Glomerular endothelial cell (primary cell): Measurements from ENCODE around the gene LTBP1. TPM values are rescaled to one million over a fixed set of nuclear protein-coding genes. Genes with fewer than 3 reads are reported as not detected.
"Not testable (repeated sequence)": the region's sequence is repeated elsewhere in the genome, so short reads cannot be mapped to it uniquely, and the experiment has no call there.

Experiments used
- DNase-seq: peaks from one replicate; pipeline ENCODE4 v3.0.0-alpha.2; 2011; ENCODE audit warnings: low read depth, low spot score; ENCODE audit errors: extremely low read depth
- total RNA-seq: library from RNA; depleted of rRNA; stranded (reverse); fragments of >200 nt; gene quantifications from 2 replicates; pipeline ENCODE4 v1.2.3, GENCODE V29; 2015

Gene LTBP1
- total RNA-seq, 1 donor from 2014 or later: 63.4 TPM

DNA sequence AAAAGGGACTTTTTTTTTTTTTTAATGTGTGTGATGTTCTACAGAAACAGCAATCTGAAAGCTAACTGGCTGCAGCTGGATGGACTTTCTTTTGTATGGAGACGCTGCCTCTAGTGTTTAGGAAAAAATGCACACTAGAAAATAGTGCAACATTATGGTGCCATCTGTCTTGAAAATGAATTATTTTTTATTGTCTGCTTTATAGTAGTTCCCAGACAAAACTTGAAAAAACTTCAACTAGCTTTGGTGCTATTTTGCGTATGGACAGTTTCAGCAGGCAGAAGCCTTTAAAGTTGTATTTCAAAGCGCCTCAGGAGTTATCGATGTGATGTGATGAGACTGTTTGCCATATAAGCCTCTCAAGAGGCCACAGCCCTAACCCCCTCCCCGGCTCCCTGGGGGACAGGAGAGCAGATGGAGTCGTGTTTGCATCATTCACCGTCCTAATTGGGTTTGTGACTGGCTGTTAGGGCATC lies 86.9 kb downstream of the LTBP1 start:
- DNase-seq: no peak

DNA sequence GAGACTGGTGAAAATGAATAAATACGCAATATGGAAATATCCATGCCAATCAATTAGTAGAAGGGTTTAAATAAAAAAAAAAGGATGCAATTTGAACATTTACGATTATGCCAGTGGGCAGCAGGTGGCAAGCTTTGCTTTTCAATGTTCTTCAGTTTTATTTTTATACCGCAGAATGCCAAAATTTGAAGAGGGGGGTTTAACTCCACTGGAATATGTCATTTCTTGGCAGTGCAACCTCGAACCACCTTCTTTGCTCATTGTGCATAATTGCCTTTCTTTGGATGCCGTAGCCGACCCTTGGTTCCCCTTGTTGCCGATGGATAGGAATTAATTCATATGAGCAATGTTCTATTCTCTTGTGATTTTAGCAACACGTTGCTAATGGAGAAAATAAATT lies 88.0 kb downstream of the LTBP1 start:
- no peak for DNase-seq

DNA sequence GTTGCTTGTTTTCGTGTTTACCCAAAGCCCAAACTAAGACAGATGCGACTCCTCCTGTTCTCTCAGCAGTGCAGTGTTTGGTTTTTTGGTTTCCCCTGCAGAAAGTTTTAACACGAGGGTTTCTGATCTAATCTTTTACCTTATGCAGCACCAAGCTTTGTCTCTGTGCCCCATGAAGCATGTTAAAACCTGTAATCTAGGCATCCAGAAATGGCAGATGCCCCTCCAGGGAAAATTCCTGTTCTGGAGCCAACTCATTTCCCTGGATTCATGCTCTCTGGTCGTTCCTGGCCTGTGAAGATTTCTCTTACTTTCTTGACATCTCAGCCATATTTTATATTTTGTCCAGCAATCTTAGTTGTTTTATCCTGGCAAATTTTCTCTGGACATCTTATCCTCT lies 91.5 kb downstream of the LTBP1 start:
- DNase-seq: no peak

DNA sequence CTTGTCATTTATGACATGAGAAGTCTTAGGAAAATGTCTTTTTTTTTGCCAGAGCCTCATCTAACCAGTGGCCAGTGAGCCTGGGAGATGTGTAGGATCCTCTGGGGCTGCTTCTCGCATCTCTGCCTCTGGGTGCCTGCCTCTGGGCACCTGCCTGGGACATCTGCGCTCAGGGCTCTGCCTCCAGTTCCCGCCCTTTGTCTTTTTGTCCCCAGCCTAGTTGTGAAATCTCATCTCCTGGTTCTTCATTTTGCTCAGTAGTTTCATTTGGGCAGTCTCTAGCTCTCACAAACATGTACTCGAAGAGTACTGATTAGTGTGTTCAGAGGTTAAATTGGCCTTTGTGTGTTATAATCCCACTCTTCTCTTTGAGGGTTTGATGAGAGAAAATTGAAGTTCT lies 92.0 kb downstream of the LTBP1 start:
- no peak for DNase-seq

DNA sequence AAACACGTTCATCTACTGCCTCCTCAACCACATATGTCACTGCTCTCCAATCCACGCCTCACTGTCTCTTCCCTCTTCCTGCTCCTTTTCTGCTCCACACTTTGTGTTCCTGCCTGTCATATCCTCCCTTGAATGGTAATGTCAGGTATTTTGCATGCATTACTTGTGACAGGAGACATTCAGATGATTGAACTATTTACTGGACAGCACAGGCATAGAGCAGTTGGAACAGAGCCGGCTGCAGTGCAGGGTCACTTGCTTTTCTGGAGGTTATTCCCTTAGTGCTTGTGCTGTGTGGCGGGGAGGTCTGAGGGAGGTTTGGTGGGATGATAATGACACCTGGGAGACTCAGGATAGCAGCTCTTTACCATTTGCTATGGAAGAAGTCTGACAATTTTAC lies 93.8 kb downstream of the LTBP1 start:
- DNase-seq: no peak

DNA sequence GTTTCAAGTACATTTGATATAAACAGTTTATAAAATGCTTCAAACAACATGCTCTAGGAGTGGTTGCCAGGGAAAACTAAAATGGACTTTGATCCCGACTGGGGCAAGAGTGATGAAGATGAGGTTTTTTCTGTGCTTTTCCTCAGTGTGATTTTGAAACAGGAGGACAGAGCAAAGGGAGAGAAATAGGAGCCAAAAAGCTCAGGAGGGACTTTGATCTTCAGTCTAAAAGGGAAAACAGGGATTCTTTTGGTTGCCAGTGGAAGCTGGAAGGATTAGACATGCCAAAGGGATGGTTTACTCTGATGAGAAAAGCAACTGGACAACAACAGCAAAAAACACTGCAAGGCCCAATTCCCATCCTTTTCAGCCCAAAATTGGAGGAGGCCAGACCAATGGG lies 95.5 kb downstream of the LTBP1 start:
- no peak for DNase-seq

DNA sequence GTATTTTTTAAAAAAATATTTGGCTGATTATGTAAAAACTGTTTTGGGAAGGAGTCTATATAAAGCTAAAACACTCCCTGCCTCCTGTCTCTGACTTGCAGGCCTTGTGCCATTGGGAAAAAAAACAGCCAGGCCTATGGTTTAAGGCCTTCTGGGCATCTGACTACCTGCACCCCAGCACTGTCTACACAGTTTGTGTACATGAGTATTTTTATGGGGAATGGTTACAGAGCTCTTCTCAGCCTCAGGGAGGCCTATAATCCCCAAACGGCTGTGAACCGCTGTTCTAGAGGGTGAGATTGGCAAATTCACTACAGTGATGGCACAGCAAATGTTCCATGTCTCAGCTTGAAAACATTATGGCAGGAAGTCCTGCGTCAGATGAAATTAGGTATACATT lies 96.1 kb downstream of the LTBP1 start:
- no peak for DNase-seq

DNA sequence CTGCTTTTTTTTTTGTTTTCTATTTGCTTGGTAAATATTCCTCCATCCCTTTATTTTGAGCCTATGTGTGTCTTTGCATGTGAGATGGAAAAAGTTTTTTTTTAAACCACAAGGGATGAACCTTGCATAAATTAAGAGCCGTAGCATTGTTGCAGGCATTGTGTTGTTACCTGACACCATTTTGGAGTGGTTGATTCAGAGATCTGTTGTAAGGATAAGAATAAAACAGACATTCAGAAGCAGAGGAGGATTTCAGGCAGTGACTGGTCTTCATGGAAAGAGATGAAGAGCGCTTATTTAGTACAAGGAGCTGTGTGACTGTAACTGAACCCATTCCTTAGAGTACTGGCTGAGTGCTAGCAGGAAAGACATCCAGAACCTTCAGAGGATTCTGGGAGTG lies 101.2 kb downstream of the LTBP1 start:
- no peak for DNase-seq

DNA sequence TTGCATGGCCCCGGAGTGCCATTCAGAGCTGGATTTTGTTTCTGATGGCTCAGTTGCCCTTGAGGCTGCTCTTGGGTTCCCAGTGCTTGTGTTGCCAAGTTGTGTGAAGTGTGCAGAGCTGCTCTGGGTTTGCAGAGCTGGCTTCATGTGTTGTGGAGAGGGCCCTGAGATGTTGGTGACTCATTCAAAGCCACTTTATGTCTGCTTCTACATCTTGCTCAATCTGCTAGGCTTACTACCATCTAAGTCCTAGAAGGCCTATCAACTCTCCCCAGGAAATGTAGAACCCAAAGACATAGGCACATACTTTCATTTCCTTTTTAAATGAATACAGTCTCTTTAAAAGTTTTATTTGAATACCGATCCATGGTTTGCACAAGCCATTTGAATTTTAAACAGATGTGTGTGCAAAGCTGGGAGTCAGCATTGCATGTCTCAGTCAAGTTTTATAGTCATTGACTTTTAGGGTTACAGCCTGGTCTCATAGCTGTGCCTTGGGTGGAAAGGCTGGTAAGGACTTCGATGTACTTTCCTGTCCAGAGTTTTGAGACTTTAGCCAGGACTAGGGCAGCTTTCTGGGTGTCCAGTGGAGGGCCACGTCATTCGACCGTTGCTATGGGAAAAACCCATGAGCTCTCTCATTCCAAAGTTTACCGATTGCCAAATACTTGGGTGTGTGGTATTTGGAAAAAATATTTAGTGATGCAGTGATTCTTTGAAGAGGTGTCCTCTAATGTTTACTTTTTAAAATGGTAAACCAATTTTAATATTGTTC lies 105.0 kb downstream of the LTBP1 start:
- no peak for DNase-seq

DNA sequence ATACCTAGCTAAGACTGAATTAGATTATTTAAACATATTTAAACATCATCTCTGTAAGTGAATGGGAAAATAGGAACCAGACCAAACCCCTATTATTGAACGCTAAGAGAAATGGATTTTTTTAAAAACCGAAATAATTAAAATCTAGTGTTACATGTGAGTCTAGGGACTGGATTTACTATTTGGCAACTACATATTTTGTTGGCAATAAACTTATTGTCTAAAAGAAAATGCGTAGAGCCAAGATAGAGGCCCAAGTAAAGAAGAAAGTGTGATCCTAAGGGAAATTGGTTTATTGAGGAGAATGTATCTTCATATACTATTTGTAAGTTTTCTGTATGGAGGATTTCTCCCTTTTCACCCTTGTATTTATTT lies 105.6 kb downstream of the LTBP1 start:
- no peak for DNase-seq

DNA sequence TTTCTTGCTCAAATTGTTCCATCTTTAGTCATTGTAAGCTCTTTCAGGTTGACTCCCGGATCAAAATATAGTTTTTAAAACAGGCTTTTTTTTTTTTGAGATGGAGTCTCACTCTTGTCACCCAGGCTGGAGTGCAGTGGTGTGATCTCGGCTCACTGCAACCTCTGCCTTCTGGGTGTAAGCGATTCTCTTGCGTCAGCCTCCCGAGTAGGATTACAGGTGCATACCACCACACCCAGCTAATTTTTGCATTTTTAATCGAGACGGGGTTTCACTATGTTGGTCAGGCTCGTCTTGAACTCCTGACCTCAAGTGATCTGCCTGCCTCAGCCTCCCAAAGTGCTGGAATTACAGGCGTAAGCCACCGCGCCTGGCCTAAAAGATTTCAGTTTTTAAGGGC lies 106.0 kb downstream of the LTBP1 start:
- not testable (repeated sequence) for DNase-seq

DNA sequence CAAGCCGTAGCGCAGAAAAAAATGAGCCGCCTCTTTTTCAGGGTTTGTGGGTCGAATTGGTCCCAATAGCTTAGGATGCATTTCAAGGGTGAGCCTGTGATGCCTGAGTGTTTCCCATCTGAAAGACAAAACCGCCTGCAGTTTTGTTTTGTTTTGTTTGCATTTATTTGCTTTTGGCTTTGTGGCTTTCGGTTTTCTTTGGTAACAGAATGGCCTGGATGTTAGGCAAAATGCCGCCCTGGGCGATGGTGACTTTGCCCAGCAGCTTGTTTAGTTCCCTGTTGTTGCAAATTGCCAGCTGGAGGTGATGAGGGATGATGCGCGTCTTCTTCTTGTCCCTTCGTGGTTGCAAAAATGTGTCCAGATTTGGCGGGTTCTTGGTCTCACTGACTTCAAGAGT lies 109.4 kb downstream of the LTBP1 start:
- DNase-seq: no peak

DNA sequence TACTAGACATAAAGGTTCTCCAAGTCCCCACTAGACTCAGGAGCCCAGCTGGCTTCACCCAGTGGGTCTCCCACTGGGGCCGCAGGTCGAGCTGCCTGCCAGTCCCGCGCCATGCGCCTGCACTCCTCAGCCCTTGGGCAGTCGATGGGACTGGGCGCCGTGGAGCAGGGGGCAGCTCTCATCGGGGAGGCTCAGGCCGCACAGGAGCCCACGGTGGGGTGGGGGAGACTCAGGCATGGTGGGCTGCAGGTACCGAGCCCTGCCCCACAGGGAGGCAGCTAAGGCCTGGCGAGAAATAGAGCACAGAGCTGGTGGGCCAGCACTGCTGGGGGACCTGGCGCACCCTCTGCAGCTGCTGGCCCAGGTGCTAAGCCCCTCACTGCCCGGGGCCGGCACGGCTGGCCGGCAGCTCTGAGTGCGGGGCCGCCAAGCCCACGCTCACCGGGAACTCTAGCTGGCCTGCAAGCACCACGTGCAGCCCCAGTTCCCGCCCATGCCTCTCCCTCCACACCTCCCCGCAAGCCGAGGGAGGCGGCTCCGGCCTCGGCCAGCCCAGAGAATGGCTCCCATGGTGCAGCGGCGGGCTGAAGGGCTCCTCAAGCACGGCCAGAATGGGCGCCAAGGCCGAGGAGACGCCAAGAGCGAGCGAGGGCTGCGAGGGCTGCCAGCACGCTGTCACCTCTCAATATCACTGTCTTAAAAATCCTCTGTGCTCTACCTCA lies 110.7 kb downstream of the LTBP1 start:
- DNase-seq: not testable (repeated sequence)

DNA sequence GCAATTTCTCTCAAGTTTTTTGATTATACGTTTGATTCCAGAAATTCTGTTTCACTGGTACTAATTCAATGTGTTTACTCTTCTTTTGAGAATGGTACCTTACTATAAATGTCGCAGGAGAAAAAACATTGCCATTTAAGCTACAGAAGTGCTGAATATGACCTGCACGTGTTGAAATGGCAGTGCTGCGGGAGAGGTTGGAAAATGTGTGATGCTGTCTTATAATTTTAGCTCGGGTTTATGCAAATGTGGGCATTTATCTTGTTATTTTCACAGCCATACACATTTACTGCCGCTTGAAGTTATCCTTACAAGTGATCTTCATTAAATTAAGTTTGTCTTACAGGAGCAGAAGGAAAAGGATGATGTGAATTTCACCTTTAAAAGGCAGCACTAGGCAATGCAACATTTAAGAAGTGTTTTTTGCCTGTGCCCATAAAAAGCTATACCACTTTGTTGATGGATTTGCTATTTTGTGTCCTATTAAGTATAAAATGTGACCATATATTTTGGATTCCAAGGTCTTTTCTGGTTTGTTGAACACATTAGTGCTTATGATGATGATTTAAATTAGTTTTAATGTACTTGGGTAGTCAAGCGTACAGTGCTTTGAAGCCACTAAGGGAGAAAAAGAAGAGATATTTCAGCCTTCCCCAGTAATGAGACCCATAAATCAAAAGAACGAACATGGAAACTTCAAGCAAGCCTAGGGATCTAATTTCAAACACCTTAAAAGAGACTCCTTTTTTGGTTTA lies 112.1 kb downstream of the LTBP1 start:
- DNase-seq: no peak

DNA sequence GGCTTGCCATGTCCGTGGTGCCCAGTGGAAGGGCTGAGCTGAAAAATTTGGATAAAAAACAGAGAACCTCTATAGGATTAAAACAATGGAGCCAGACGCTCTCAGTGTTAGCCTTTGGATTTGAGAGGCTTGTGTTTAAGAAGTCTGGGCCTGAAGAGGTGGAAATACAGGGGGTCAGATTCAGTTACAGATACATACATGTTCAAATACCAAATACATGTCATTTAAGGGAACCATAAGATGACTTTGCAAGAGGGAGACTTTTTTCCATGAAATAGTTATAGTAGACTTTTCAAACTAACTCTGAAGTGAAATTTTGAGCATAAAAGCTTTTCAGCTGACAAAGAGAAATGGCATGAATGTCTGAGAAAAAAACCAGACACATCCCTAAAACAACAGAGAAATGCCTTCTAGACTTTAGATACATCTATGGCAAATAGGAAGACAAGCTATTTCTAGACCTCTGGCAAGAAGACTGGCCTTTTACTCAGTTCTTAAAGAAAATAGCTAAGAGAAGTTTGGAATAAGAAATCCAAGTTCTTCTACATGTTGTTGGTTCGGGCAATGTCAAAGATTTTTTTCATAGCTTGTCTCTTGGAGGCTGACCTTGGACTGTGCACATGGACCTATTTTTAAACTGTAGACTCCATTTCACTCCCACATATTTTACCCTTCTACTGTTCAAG lies 112.9 kb downstream of the LTBP1 start:
- no peak for DNase-seq

DNA sequence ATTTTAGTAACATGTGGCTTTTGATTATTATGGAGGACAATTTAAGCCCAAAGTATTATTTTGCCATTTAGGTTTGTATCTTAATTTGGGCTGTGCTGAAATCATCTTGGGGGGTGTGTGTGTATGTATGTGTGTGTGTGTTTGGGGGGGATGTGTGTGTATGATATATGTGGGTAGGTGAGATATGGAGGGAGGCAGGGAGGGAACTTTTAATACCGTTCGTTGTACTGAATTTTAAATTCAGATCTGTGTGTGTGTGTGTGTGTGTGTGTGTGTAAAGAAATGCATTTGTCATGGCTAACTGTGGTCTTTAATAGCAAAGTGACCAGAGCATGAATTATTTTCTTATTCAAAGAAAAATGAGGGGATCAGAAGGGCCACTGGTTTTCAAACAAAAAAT lies 113.7 kb downstream of the LTBP1 start:
- DNase-seq: no peak

DNA sequence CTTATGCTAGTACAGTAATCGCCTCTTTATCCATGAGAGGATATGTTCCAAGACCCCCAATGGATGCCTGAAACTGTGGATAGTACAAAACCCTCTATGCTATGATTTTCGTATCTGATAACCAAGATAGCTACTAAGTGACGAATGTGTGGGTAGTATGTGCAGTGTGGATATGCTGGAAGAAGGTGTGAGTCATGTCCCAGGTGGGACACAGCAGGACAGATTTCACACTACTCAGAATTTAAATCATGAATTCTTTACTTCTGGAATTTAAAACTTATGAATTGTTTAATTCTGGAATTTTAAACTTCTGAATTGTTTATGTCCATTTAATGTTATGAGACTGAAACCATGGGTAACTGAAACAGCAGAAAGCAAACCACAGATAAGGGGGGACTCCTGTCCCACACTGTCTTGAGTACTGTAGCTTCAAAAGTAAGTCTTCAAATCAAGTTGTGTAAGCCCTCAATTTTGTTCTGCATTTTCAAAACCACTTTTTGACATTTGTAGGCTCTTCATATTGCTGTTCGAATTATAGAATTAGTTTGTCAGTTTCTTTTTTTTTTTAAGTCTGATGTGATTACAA lies 116.0 kb downstream of the LTBP1 start:
- no peak for DNase-seq

DNA sequence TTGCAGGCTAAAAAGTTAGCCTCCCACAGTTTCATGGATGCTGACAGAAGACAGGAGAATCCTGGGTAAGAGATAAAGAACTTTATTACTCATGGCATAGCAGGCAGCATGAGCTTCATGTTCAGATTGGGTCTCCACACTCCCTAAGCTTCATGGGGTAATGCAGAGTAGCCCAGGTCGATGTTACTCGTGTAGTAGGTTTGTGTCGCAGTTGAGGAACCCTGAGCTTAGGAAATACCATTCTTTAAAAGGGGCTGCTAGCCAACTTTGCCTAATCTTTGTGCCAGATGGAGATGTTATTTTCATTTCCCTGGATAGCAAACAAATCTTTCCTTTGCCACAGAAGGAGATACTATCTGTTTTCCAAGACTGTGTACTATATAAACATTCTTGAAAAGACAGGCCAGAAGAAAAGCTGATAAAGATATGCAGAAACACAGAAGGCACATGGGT lies 117.6 kb downstream of the LTBP1 start:
- no peak for DNase-seq

DNA sequence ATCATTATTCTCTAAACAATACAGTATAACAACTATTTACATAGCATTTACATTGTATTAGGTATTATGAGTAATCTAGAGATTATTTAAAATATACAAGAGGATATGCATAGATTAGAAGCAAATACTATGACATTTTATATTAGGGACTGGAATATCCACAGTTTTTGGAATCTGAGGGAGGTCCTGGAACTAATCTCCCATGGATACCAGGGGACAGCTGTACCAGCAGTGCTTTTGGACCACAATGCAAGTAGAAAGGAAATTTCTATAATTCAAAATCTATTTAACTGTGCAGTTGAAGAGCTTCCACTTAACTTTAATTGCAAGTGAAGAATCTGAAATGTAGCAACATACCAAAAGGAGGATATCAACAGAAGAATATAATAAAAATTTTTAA lies 120.8 kb downstream of the LTBP1 start:
- no peak for DNase-seq

DNA sequence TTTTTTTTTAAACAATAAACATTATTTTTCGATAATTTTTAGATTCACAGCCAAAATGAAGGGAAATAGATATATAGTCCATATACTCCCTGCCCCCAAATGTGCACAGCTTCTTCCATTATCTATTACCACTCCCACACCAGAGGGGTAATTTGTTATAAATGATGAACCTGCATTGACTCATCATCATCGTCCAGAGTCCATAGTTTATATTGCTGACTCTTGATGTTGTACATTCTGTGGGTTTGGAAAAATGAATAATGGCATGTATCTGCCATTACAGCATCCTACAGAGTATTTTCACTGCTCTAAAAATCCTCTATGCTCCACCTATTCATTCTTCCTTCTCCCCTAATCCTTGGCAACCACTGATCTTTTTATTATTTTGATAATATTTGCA lies 121.5 kb downstream of the LTBP1 start:
- no peak for DNase-seq
